ENCODE data around the gene ADORA1.

ADORA1 gene

GRCh38 chr1:203140743-203141520, 13.4 kb downstream of the ADORA1 start:
- no peak for DNase-seq (ENCODE audit: low spot score)

GRCh38 chr1:203142124-203142523, 14.6 kb downstream of the ADORA1 start:
- DNase-seq (ENCODE audit: low spot score): no peak

- DNase-seq (ENCODE audit: low spot score): peak; percentile 58
Observed at GRCh38 chr1:203142684-203143408, 15.3 kb downstream of the ADORA1 start.

GRCh38 chr1:203143641-203144040, 16.1 kb downstream of the ADORA1 start:
- DNase-seq (ENCODE audit: low spot score): no peak

- DNase-seq (ENCODE audit: low spot score): no peak
Observed at GRCh38 chr1:203144661-203145060, 17.1 kb downstream of the ADORA1 start.

GRCh38 chr1:203145321-203146041, 18.0 kb downstream of the ADORA1 start:
- DNase-seq (ENCODE audit: low spot score): no peak

GRCh38 chr1:203146042-203146369, 18.5 kb downstream of the ADORA1 start:
- no peak for DNase-seq (ENCODE audit: low spot score)

- no peak for DNase-seq (ENCODE audit: low spot score)
Observed at GRCh38 chr1:203146537-203146936, 19.0 kb downstream of the ADORA1 start.

GRCh38 chr1:203147376-203147775, 19.9 kb downstream of the ADORA1 start:
- no peak for DNase-seq (ENCODE audit: low spot score)

GRCh38 chr1:203148127-203148526, 20.6 kb downstream of the ADORA1 start:
- no peak for DNase-seq (ENCODE audit: low spot score)

- no peak for DNase-seq (ENCODE audit: low spot score)
Observed at GRCh38 chr1:203148579-203148978, 21.1 kb downstream of the ADORA1 start.

GRCh38 chr1:203149188-203149840, 21.8 kb downstream of the ADORA1 start:
- no peak for DNase-seq (ENCODE audit: low spot score)

GRCh38 chr1:203150511-203151297, 23.2 kb downstream of the ADORA1 start:
- DNase-seq (ENCODE audit: low spot score): no peak

- DNase-seq (ENCODE audit: low spot score): no peak
Observed at GRCh38 chr1:203151362-203152157, 24.0 kb downstream of the ADORA1 start.

GRCh38 chr1:203152158-203153034, 24.9 kb downstream of the ADORA1 start:
- no peak for DNase-seq (ENCODE audit: low spot score)

GRCh38 chr1:203153051-203153988, 25.8 kb downstream of the ADORA1 start:
- no peak for DNase-seq (ENCODE audit: low spot score)

GRCh38 chr1:203153989-203154821, 26.7 kb downstream of the ADORA1 start:
- no peak for DNase-seq (ENCODE audit: low spot score)

GRCh38 chr1:203156280-203156679, 28.8 kb downstream of the ADORA1 start:
- no peak for DNase-seq (ENCODE audit: low spot score)

All from D341Med (cell line).